Epithelial cell of proximal tubule (primary cell): ENCODE measurements around the gene TNC. TPM values are rescaled to one million over a fixed set of nuclear protein-coding genes. Genes with fewer than 3 reads are reported as not detected.

Experiments used
- DNase-seq: peaks from one replicate; pipeline ENCODE4 v3.0.0-alpha.2; 2011; ENCODE audit warnings: low read depth
- H3K4me3 ChIP-seq: 2 replicates; pipeline ENCODE4 v1.5.1; 2011; ENCODE audit warnings: low read depth, mild to moderate bottlenecking, low read length
- CTCF ChIP-seq: conservative IDR thresholded peaks from 2 replicates; pipeline ENCODE4 v1.5.1; 2012; ENCODE audit warnings: low read depth, mild to moderate bottlenecking, low read length
- total RNA-seq: library from RNA; depleted of rRNA; stranded (reverse); fragments of >200 nt; gene quantifications from 2 replicates; pipeline ENCODE4 v1.2.3, GENCODE V29; 2015

Gene TNC
- total RNA-seq, 1 donor from 2014 or later = 68.9 TPM

- peak; percentile 98 for DNase-seq
- no peak for TF ChIP-seq CTCF
Measured at GRCh38 chr9:115158661-115159481, 40.9 kb upstream of the TNC start.

GRCh38 chr9:115157245-115157674, 39.3 kb upstream of the TNC start:
- H3K4me3 ChIP-seq = no peak overlapping the region
- no peak for TF ChIP-seq CTCF
- peak; percentile 86 for DNase-seq

More at GRCh38 chr9:115158661-115159481, 40.9 kb upstream of the TNC start:
- H3K4me3 ChIP-seq = no peak overlapping the region

DNA sequence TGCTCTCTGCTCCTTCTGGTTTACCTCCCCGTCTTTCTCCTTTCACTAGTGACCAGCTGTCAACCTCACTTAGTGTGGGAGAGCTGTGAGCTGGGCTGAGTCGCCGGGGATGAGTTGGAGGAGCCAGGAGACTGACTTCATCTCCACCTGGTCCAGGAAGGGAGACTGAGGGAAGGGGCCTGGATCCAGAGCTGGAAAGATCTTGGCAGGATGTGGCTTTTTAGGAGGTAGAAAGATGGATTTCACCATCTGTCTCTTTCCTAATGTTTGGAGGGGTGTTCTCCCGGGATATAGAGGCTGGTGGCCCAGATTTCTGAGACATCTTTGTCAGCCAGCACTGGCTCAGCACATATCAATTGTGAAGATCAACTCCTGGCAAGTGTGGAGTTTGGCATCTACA, 37.1 kb upstream of the TNC start:
- TF ChIP-seq CTCF = no peak
- DNase-seq = no peak
- no peak overlapping the region for H3K4me3 ChIP-seq

GRCh38 chr9:115154617-115155016, 36.7 kb upstream of the TNC start:
- TF ChIP-seq CTCF = no peak
- H3K4me3 ChIP-seq = no peak overlapping the region
- no peak for DNase-seq

DNA sequence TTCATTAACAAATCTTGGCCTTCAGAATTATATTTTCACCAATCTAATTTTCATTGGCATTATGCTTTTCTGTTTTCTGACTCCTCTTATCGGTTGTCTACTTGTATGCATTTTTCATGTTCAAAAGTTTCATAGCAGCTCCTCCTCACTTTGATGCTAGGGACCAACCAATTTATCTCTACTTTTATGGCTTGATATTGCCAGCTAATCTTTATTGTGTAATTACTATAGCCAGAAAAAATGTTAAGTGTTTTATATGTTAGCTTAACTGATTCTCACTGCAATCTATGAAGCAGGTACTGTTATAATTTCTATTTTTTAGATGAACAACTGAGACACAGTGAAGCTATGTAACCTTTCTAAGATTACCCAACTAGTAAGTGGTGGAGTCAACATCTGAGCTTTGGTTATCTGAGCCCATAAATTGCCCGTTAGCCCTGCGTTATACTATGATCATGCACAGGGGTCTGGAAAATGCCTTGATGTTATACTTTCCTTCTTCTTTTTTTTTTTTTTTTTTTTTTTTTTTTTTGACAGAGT, 34.4 kb upstream of the TNC start:
- no peak overlapping the region for H3K4me3 ChIP-seq
- no peak for TF ChIP-seq CTCF
- DNase-seq = no peak

DNA sequence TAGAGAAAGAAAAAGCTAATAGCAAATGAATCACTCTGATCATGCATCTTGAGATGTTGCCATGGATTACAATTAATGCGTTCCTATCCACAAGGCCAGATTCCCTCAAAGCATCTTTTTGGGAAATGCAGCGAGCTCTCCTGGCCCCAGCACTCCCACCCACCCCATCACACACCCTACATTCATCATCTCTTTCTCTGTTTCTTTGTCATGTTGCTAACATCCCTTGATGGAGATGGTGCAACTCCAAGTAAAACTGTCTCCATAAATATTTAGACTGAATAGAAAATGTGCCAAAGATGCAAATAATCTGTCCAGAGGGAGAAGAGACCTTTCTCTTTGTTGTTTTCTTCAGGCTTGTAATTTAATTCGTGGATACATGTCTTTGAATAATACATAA, 30.8 kb upstream of the TNC start:
- DNase-seq = no peak
- TF ChIP-seq CTCF = no peak
- H3K4me3 ChIP-seq = no peak overlapping the region
